ENCODE results near the gene TRPC4AP.

The TRPC4AP gene

DNA sequence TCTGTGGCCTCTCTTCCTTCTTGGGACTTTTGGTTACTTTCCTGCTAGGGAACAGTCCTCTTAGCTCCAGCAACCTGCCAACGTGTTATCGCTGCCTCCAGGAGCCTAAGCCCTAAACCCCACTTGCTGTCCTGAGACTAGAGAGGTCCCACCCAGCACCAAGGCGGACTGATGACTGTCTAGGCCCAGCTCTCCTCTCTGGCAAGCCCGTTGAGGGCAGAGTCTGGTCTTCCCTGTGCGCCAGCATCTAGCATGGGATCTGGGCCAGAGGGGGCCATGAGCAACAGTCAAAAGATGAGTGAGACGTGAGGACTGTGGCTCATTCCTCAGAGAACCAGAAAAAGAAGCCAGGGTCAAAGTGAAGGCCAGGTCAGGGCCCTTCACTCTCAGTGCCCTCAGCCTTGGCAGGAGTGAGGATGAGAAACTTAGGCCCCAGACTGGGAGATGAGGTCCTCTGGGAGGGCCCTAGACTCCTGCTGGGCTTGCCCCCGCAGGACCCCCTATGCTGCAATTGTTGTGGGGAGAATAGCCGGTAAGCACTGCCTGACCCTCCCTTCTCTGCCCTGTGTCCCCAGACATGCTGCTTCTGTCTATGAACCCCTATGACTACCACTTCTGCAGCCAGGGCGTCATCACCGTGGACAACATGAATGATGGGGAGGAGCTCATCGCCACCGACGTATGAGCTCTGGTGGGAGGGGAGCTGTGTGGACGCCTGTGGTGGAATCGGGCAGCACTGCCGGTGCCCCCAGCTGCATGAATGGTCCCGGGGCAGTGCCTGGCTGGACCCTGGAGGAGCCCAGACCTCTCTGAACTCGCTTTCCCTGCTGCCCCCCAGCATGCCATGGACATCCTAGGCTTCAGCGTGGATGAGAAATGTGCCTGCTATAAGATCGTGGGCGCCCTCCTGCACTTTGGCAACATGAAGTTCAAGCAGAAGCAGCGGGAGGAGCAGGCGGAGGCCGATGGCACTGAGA, 106.0 kb downstream of the TRPC4AP start:
- no peak for DNase-seq

DNA sequence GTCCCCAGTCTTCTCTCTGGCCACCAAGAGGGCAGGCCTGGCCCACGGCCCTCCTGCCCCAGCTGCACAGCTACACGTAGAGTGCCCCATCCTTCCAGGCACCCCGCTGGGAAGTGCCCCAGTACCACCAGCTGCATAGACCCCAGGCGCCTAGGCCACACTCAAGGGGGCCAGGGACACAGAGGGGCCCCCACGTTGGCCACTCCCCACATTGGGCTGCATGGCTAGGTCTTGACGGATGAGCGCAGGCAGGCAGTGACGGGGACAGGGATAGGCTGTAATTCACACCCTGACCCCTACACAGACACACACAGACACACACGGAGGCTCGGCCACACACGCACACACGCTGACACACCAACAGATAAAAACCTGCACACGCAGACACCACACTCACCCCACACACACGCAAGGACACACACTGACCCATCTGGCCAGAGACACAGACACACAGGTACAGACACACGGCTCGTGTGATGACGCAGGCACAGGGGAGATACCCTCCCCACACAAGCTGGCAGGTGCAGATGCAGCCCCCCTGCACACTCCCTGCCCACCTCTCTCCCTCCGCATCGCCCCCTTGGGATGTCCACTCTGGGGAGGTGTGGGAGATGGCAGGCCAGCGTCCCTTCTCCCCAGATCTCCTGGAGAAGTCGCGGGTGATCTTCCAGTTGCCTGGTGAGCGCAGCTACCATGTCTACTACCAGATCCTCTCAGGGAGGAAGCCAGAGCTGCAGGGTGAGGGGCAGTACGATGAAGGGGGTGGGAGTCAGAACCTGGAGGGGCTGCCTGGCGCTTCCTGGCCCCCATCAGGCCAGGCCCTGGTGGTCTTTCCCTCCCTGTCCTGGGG, 106.9 kb downstream of the TRPC4AP start:
- DNase-seq: no peak

DNA sequence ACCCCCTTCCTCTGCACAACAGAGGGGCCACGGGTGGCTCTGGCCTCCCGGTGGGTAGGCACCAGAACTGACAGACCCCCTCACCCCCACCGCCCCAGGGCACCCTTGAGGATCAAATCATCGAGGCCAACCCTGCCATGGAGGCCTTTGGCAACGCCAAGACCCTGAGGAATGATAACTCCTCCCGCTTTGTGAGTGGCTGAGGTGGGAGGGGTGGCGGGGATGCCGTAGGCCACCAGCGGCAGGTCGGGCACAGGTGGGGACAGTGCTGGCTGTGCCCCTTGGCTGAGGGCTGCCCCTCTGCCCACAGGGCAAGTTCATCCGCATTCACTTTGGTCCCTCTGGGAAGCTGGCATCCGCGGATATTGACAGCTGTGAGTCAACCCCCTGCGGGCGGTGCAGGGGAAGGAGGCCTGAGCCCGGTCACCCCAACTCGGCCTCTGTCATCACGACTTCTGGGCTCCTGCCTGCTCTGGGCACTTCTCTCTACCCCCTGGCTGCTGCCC, 107.8 kb downstream of the TRPC4AP start:
- DNase-seq: no peak

DNA sequence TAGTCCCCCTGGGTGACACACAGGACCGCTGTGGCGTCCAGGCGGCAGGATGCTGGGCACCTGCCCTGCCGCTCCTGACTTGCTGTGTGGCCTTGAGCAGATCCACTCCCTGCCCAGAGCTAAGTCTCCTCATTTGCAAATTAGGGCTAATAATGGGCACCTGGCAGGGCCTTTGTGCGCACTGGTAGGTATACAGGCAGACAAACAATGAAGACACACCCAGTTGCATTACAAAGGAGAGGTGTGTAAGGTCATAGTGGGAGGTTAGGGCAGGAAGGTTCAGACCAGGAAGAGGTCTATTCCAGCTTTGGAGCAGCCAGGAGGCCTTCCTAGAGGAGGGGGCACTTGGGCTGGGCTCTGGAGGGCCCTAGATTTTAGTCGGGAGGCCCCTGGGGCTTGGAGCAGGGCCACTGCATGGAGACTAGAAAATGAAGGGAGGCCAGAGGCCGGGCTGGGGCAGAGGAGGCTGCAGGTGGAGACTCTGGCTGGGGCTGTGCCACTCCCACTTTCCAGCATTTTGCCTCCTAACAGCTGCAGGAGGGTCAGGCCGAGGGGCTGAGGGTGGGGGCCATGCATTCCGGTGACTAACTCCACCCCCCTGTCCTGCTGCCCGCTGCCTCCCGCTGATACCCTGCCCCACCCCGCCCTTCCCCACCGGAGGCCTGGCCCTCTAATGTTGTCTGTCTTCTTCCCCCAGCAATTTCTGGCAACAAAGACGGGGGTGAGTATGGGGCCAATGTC, 108.4 kb downstream of the TRPC4AP start:
- DNase-seq: no peak

DNA sequence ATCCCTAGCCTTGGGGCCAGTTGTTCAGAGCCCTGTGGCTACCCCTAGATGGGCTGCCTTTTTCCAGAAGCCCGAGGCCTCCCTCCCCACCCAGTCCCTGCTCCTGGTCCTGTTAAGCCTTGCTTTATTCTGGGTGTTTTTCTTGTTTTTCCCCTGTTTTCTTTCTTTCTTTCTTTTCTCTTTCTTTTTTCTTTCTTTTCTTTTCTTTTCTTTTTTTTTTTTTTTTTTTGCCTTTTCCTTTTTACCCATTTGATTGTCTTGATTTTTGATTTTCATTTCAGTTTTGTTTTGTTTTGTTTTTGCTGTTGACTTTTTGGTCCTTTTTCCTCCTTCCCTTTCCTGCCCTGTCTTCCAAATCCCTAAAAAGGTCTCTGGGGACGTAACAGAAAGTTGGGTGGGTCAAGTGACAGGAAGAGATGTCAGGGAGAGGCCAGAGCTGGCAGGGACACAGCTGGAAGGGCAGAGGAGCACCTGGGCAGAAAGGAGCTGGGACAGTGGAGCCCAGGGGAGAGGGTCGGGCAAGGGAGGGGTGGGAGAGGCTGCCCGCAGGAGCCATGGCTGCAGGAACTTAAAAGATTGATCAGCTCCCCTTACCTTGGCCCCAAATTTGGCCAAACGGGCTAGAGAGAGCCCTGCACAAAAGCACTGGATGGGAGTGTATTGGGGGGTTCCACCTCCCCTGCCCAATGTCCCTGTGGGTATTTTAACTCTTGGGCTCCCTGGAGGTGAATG, 109.4 kb downstream of the TRPC4AP start:
- DNase-seq: no peak

DNA sequence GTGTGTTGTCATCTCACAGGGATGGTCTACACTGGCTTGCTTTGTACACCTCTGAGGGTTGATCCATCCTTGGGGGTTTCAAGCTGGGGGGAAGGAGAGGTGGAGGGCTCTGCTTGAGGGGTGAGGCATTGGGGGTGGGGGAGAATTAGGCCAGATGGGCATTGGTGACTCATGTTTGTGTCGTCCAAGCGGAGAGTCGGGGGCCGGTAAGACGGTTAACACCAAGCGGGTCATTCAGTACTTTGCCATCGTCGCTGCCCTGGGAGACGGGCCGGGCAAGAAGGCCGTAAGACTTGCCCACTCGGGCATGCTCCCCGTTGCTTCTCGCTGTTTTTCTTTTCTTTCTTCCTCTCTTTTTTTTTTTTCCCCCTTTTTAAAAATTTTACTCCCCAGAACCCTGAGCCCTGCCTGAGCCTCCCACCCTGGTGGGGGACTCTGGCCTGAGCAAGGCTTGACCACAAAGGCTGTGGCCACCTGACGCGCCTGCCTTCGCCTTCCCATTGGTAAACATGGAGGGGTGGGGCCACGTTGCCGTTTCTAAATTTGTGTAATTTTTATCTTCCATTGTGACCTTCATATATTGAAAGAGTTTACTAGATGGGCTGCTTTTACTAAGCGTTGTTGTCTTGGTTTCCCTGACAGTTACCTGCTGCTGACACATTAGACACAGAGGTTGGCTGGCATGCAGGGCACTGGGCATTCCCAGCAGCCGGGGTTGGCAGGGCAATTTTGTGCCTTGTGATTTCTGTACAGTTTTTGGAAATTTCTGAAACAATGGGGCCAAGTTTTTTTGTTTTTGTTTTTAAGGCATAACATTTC, 110.1 kb downstream of the TRPC4AP start:
- DNase-seq: no peak

DNA sequence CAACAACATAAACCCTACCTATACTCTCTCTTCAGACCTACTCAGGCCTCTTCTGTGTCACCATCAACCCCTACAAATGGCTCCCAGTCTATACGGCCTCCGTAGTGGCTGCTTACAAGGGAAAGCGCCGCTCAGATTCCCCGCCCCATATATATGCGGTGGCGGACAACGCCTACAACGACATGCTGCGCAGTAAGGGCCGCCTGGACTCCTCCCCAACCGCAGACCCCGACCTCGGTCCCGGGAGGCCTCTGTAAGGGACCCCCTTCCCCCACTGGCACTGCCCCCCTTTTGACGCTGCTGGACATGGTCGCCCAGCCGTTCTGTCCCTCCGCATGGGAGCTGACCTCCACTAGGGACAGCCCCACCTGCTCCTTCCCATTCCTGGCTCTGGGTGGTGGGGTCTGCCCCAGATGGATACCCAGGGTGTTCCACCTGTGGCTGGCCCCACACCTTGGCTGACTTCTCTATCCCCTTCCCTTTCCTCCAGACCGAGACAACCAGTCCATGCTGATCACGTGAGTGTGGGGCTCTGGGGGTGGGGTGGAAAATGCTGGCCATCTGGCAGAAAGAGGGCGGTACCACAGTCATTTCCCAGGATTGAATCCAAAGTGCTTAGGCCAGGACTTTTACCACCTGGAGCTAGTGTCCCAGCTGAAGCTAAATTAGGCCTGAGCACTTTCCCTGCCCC, 111.9 kb downstream of the TRPC4AP start:
- peak; percentile 8 for DNase-seq

DNA sequence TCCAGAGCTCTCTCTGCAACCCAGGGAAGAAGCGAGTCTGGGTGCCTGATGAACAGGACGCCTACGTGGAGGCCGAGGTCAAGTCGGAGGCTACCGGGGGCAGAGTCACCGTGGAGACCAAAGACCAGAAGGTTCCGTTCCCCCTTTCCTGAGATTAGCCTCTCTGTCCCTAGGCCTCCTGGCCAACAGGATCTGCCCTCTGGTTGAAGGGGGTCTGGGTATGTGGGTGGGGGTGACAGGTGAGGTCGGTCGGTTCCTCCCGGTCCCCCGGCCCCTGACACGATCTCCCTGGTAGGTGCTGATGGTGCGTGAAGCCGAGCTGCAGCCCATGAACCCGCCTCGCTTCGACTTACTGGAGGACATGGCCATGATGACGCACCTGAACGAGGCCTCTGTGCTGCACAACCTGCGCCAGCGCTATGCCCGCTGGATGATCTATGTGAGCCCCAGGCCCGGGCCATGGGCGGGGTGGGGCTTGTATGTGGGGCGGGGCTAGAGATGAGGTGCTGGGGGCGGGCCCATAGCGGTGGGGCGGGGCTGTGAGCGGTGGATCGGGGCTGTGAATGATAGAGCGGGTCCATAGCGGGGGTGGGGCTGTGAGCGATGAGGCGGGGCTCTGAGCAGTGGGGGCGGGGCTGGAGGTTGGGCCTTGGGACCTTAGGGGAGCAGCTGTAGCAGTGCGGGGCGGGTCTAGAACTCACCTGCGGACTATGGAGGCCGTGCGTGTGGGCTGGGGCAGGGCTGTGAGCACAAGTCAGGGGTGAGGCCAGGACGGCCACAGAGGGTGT, 113.0 kb downstream of the TRPC4AP start:
- DNase-seq: no peak

DNA sequence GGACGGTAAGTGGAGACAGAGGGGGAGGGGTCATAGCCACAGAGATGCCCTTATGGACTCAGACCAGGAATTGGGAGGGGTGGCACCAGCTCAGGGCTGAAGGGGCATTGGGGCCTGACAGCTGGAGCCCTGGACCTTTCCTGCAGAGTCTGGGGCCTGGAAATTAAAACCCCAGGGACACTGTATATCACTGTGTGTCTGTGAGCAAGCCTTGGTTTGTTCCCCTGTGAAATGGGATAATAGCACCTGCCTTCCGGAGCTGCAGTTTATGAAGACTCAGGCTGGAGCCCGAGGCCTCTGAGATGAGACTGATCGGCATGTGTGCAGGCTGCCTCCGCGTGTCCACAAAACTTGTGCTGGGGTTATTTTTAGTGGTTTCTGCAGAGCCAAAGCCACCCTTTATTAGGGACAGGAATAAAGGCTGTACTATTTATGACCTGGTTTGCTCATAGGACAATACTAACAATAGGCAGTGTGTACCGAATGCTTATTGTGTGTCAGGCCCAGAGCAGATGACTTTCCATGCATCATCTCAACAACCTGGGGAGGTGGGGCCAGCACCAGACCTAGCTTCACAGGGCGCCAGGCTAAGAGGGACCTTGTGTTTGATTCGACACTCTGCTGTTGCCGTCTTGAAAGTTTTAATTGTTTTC, 114.4 kb downstream of the TRPC4AP start:
- DNase-seq: no peak

DNA sequence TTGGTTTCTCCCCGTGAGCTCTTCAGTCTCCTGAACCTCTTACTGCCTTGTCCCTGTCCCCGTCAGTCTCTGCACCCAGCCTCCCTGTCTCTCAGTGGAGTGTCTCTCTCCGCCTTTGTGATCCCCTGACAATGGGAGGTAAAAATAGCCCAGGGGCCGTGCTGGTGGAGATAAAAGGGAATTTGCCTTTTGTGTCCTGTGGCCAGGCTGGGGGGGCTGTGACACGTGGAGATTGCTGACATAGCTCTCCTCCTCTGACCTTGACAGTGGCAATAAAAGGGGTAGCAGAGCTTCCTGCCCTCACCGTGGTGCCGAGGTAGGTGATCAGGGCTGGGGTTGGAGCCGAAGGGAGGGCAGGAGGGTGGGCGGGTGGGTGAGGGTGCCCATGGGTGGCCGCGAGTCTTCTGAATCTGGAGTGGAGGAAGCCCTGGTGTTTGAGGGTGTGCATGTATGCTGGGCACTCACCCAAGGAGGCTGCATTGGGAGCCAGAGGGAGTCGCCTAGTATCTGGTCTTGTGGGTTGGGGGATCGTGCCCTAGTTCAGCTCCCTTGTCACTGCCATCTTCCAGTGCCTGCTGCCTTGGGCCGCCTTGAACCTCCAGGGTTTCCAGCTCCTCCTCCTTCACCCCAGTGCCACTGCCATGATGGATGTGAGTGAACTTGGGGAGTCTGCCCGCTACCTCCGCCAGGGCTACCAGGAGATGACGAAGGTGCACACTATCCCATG, 115.1 kb downstream of the TRPC4AP start:
- DNase-seq: no peak

DNA sequence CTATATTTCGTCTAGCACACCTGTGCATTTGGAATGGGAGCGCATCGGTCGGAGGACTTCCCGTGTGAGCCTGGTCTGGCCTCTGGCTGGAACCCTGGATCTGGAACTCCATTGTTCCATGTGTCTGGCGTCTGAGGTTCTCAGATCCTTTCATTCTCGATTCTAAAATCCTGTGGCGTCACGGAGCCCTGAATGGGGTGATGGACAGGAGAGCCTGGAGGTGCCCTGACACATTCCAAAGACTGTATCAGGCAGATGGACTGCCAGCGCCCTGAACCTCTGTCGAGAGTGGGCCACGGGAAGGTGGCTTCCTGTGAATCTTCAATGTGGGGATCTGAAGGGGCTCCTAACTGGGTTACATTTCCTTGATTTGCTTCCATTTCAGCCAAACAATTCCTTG, 116.3 kb downstream of the TRPC4AP start:
- no peak for DNase-seq

DNA sequence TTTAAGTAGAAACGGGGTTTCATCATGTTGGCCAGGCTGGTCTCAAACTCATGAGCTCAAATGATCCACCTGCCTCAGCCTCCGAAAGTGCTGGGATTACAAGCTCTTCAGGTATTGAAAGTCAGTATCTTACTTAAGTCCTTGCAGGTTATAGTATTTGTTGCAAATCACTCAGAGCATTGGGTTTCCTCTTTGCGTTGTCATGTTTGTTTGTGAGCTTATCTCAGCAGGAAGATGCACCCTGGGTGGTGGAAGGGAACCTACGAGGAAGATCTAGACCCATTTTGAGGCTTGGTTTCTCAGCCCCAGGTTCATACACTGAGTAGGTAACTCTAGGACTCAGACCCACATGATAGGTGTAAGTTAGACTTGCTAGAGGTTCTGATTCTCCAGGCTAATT, 118.4 kb downstream of the TRPC4AP start:
- DNase-seq: no peak

DNA sequence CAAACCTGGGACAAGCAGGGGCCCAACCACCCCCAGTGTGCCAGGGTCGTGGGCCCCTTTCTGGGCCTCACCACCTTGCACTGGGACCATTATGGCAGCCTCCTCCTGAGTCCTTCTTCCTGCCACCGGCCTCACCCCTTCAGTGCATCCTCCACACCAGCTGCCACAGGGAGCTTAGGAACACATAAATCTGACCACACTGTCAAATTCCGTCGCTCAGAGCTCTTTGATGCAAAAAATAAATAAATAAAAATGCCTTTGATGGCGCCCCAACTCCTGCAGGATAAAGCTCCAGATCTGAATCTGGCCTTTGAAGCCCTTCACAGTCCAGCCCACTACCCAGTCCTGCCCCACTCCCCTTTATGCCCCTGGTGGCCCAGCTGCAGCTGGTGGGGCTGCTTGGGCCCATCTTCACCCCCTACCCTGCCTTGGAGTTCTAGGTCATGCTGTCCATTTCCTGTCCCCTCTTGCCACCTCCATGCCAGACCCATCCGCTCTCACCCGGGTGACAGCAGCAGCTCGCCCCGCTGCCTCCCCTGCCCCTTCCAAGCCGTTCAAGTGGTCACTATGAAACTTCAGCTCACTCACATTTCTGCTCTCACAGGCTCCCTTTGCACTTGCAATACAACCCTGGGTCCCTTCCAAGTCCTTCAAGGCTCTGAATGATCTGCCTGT, 120.9 kb downstream of the TRPC4AP start:
- no peak for DNase-seq

DNA sequence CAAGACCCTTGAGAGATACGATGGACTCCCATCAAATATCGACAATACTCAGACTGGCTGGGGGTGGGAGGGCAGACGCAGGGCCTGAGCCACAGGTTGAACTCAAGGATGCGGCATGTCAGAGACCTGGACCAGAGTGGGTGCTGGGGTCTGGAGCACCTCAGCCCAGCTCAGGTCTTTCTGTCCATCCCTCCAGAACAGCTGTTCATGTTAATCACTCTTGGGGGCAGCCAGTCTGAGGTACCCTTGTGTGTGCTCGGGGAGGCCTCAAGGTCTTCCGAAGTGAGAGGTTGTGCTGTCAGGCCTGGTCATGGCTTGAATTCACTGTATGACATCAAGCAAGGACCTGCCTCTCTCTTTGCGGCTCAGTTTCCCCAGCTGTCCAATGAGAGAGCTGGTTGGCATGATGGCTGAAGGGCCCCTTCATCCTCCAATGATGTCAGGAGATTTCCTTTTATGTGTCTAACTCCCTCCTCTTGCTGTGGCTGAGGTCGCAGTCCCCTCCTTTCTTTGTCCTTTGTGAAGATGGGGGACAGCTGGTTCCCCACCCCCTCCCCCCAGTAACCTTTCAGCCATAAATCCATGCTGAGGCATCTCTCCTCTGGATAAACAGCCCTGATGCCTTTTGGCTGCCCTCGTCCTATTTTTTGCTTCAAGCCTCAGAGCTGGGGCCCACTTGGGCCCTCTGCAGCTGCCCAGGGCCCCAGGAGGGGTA, 121.6 kb downstream of the TRPC4AP start:
- DNase-seq: no peak

DNA sequence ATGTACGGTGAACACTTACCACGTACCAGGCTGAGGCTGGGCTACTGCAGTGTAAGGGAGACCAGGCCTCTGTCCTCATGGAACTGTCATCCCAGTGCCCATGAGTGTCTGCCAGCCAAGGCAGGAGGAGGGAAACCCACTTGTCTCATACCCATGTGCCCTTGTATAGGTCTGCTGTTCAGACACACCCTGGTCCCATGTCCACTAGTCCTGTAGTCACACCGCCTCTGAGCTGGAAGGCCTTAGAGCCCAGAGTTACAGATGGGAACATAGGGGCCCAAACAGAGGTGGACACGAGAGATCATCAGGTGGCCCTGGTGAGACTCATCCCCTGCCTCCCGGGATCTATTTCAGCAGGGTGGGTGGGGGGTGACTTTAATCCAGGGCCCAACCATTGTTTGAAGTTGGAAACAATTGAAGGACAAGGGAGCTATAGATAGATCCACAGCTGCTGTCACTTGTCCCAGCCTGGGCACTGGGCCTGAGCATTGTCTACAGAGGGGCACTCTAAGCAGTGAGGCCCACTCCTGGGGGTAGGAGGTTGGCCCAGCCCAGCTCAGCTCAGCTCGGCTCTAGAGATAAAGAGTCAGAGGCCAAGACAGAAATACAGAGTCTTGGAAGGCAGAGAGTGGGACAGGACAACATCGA, 122.3 kb downstream of the TRPC4AP start:
- DNase-seq: no peak

DNA sequence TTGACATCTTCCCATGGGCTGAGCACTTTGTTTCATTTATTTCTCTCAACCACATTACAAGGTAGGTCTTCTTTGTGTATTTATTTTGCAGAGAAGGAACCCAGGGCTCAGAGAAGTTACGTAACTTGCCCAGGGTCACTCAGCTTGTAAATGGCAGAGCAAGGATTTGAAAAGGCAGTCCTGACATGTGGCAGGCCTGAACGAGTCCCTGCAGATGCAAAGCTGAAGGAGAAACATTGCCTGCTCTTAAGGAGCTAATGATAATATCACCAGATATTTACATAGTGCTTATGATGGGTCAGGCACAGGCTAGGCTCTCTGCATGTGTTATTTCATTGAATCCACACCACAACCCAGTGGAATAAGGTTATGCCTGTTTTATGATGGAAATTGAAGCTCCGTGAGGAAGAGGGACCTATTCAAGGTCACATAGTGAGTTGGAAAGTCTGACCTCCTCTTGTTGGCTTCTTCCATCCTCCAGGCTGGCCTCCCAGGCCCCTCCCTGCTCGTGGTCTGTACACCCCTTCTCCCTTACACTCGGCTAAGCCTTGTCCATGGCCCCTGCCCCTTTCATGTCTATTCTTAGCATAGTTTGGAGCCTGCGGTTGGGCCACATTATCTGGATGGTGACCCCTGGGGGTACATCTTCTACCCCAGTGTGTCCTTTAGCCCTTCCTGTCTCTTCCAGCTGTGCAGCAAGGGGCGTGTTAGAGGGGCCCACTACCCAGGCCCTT, 124.4 kb downstream of the TRPC4AP start:
- no peak for DNase-seq

Data from fibroblast of skin of abdomen (primary cell).